ENCODE data around the gene SLC7A4.
"Not testable (repeated sequence)": the region's sequence is repeated elsewhere in the genome, so short reads cannot be mapped to it uniquely, and the experiment has no call there.

- TF ChIP-seq CTCF (IDR thresholded peaks at IDR 0.05; ENCODE audit: insufficient read depth, low read depth, low read length); EZH2 (IDR thresholded peaks at IDR 0.05; ENCODE audit: insufficient read depth, low read length): not testable (repeated sequence)
These were observed 29.4 kb upstream of the SLC7A4 start for GRCh38 chr22:21061660-21062321.

Measured in astrocyte (in vitro differentiated cells and primary cell).